NCI-H187 (cell line): Measurements from ENCODE around the gene RAP1GAP.
"Not testable (repeated sequence)": the region's sequence is repeated elsewhere in the genome, so short reads cannot be mapped to it uniquely, and the experiment has no call there.

Source experiments
- DNase-seq, 2 experiments: peaks; one replicate each; lab custom pipeline; 2025; lab: John Stamatoyannopoulos, UW

Gene RAP1GAP

GRCh38 chr1:21568809-21569385, 100.3 kb downstream of the RAP1GAP start:
- DNase-seq, result no peak

- DNase-seq, result no peak
These were observed 101.0 kb downstream of the RAP1GAP start for GRCh38 chr1:21568006-21568746.

GRCh38 chr1:21567241-21568005, 101.7 kb downstream of the RAP1GAP start:
- no peak for DNase-seq

GRCh38 chr1:21566361-21566760, 102.8 kb downstream of the RAP1GAP start:
- not testable (repeated sequence) for DNase-seq

GRCh38 chr1:21565285-21565684, 103.9 kb downstream of the RAP1GAP start:
- no peak for DNase-seq

- no peak for DNase-seq
These were observed 104.5 kb downstream of the RAP1GAP start for GRCh38 chr1:21564521-21565095.

GRCh38 chr1:21563971-21564370, 105.2 kb downstream of the RAP1GAP start:
- DNase-seq, result no peak

GRCh38 chr1:21562896-21563295, 106.3 kb downstream of the RAP1GAP start:
- DNase-seq, result no peak

- DNase-seq, result no peak
These were observed 108.1 kb downstream of the RAP1GAP start for GRCh38 chr1:21560916-21561638.

GRCh38 chr1:21559788-21560567, 109.2 kb downstream of the RAP1GAP start:
- no peak for DNase-seq

GRCh38 chr1:21553116-21553926, 115.8 kb downstream of the RAP1GAP start:
- no peak for DNase-seq

GRCh38 chr1:21552715-21553114, 116.4 kb downstream of the RAP1GAP start:
- DNase-seq, result no peak

- no peak for DNase-seq
These were observed 118.2 kb downstream of the RAP1GAP start for GRCh38 chr1:21550866-21551475.

- DNase-seq, result no peak
These were observed 119.1 kb downstream of the RAP1GAP start for GRCh38 chr1:21550097-21550496.

GRCh38 chr1:21547876-21548275, 121.3 kb downstream of the RAP1GAP start:
- no peak for DNase-seq
